PFSK-1 (cell line): ENCODE measurements around the gene BMP5. TPM values are rescaled to one million over a fixed set of nuclear protein-coding genes. Genes with fewer than 3 reads are reported as not detected.

Experiments used
- FOXP2 ChIP-seq: optimal IDR thresholded peaks from 2 replicates; pipeline ENCODE3; 2011; ENCODE audit warnings: borderline replicate concordance, control low read depth, inconsistent platforms; ENCODE audit not compliant: insufficient read depth; ENCODE audit errors: extremely low read length, extremely low read depth
- POLR2AphosphoS5 ChIP-seq: IDR thresholded peaks from 2 replicates; pipeline ENCODE4 v1.6.1; 2012; ENCODE audit warnings: low read depth, mild to moderate bottlenecking, control low read depth, low read length, moderate library complexity
- REST ChIP-seq, 2 experiments: IDR thresholded peaks; 2 replicates each; pipeline versions ENCODE4 v1.6.1 to v1.8.0; 2011 to 2012; ENCODE audit warnings: low read depth in 2 of 2, low read length in 2 of 2, control low read depth in 1 of 2, inconsistent platforms in 1 of 2, mild to moderate bottlenecking in 1 of 2, moderate library complexity in 1 of 2; ENCODE audit not compliant: insufficient read depth in 1 of 2
- SIN3A ChIP-seq: IDR thresholded peaks from 2 replicates; pipeline ENCODE4 v1.6.1; 2012; ENCODE audit warnings: mild to moderate bottlenecking, low read length, moderate library complexity, borderline replicate concordance; ENCODE audit not compliant: insufficient read depth
- TAF1 ChIP-seq: IDR thresholded peaks from 2 replicates; pipeline ENCODE4 v1.6.1; 2012; ENCODE audit warnings: low read length, control low read depth, borderline replicate concordance; ENCODE audit not compliant: insufficient read depth
- polyA plus RNA-seq: library from polyadenylated mRNA; unstranded; fragments of >200 nt; gene quantifications from one replicate; pipeline ENCODE4 v1.2.1, GENCODE V29; 2012; ENCODE audit warnings: low read depth, missing spikeins; ENCODE audit not compliant: insufficient read length

Gene BMP5
- polyA plus RNA-seq, result 0.25 TPM

DNA sequence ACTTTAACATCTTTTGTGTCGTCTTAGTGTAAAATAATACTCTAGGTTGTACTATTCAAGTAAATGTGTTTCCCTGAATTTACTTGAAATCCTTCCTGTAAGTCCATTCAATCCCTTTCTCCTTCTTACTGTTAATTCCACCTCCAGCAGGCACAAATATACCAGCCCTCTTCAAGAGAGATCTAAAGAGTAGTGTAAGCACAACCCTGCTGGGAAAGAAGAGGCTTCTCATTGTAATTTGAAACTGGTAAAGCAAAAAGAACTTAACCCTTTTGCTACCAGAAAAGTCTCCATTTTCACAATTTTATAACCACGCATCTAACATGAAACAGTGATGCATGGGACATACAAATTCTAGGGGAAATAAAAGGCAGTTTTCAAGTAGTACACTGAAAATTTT lies at the start of gene BMP5:
BMP5 (minus strand) TSS at position 191 of the 400 bp plus-strand sequence. CDS start 725 bp downstream, outside the sequence.
- TF ChIP-seq POLR2AphosphoS5 (peak; percentile 65; the same call in 1 of the 2 replicates), TAF1 (peak; percentile 85; the same call in 1 of the 2 replicates), SIN3A (no peak)

- TF ChIP-seq FOXP2, result no peak
- no peak for TF ChIP-seq SIN3A
- TF ChIP-seq REST (IDR thresholded peaks at IDR 0.05; ENCODE audit: insufficient read depth in 1 of 2, low read depth in 2 of 2, low read length in 2 of 2), result no peak
- TF ChIP-seq TAF1, result no peak
- no peak for TF ChIP-seq POLR2AphosphoS5
These were observed 47.0 kb upstream of the BMP5 start for GRCh38 chr6:55922406-55922805.

GRCh38 chr6:55919716-55920308 lies 44.4 kb upstream of the BMP5 start:
- TF ChIP-seq REST (IDR thresholded peaks at IDR 0.05; ENCODE audit: insufficient read depth in 1 of 2, low read depth in 2 of 2, low read length in 2 of 2), result no peak
- TF ChIP-seq POLR2AphosphoS5, result no peak
- TF ChIP-seq TAF1, result no peak
- TF ChIP-seq SIN3A, result no peak
- TF ChIP-seq FOXP2, result no peak

DNA sequence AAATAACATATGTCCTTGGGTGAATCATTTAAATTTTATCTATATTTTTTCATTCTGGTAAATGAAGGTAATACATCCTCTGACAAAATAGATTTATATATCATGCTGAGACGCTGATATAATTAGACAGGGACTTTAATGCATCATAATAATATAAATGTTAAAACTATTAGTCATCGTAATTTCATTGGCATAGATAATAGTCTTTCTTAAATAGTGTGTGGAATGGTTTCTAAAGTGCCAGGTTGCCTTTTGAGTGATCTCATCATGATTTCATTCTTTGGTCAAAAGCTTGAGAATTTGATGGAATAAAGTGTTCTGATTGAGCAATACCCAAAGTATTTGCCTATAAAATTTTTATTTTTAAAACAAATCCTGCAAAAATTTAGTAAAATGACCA lies 43.2 kb upstream of the BMP5 start:
- no peak; the same call in 1 of the 2 replicates for TF ChIP-seq POLR2AphosphoS5
- no peak for TF ChIP-seq REST (IDR thresholded peaks at IDR 0.05; ENCODE audit: insufficient read depth in 1 of 2, low read depth in 2 of 2, low read length in 2 of 2)
- TF ChIP-seq TAF1, result no peak
- TF ChIP-seq FOXP2, result no peak

- no peak for TF ChIP-seq FOXP2
These were observed 42.5 kb upstream of the BMP5 start for GRCh38 chr6:55917751-55918415.

DNA sequence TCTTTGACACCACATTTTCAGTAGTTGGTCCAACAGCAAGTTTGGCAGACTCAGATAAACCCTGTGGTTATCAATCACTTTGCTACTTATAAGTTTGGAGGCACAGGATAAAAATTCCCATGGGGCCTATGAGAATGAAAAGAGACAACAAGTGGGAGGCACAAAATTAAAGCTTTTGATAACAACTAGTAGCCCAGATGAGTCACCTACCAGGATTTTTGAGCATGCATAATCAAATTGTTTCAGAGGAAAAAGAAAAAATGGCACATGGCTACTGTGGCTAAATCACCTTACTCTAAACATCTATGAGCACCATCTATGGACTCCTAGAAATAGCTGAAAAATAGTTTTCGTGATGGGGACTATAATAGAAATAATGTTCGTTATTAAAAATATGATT lies 40.8 kb upstream of the BMP5 start:
- TF ChIP-seq FOXP2 (no peak), POLR2AphosphoS5 (no peak), SIN3A (no peak), TAF1 (no peak), REST (IDR thresholded peaks at IDR 0.05; ENCODE audit: insufficient read depth in 1 of 2, low read depth in 2 of 2, low read length in 2 of 2) (no peak)
